ENCODE measurements around the gene MAP2K3.

GRCh38 chr17:21275047-21275578 lies 9.4 kb upstream of the MAP2K3 start:
- TF ChIP-seq, protein P1, sequence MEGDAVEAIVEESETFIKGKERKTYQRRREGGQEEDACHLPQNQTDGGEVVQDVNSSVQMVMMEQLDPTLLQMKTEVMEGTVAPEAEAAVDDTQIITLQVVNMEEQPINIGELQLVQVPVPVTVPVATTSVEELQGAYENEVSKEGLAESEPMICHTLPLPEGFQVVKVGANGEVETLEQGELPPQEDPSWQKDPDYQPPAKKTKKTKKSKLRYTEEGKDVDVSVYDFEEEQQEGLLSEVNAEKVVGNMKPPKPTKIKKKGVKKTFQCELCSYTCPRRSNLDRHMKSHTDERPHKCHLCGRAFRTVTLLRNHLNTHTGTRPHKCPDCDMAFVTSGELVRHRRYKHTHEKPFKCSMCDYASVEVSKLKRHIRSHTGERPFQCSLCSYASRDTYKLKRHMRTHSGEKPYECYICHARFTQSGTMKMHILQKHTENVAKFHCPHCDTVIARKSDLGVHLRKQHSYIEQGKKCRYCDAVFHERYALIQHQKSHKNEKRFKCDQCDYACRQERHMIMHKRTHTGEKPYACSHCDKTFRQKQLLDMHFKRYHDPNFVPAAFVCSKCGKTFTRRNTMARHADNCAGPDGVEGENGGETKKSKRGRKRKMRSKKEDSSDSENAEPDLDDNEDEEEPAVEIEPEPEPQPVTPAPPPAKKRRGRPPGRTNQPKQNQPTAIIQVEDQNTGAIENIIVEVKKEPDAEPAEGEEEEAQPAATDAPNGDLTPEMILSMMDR (IDR thresholded peaks at IDR 0.05) = no peak
- TF ChIP-seq POLR2A (IDR thresholded peaks at IDR 0.05) = no peak

Measured in adrenal gland (tissue), 5 donors.